Neural progenitor cell (in vitro differentiated cells): ENCODE data around the gene MYO1D. TPM values are rescaled to one million over a fixed set of nuclear protein-coding genes. Genes with fewer than 3 reads are reported as not detected.

Source experiments
- DNase-seq: peaks from one replicate; pipeline ENCODE4 v3.0.0-alpha.2; 2016; ENCODE audit warnings: low spot score
- H2AFZ ChIP-seq: fragments of 200-600 bp; sonication (generic); replicated peaks from 2 replicates; pipeline ENCODE4 v1.6.1; 2016; ENCODE audit warnings: antibody characterized with exemption
- H3F3A ChIP-seq: fragments of 200-600 bp; sonication (generic); 2 replicates; pipeline ENCODE4 v1.6.1; 2016; ENCODE audit warnings: antibody characterized with exemption, low read depth
- H3K27ac ChIP-seq: fragments of 200-600 bp; sonication (generic); 2 replicates; pipeline ENCODE4 v1.5.1; 2016; ENCODE audit warnings: mild to moderate bottlenecking
- H3K27me3 ChIP-seq: fragments of 200-600 bp; sonication (generic); 2 replicates; pipeline ENCODE4 v1.6.1; 2016; ENCODE audit warnings: mild to moderate bottlenecking, moderate library complexity
- H3K36me3 ChIP-seq: fragments of 200-600 bp; sonication (generic); 2 replicates; pipeline ENCODE4 v1.5.1; 2016
- H3K4me1 ChIP-seq: fragments of 200-600 bp; sonication (generic); 2 replicates; pipeline ENCODE4 v1.6.1; 2016; ENCODE audit warnings: mixed run types
- H3K4me2 ChIP-seq: fragments of 200-600 bp; sonication (generic); 2 replicates; pipeline ENCODE4 v1.6.1; 2016
- H3K4me3 ChIP-seq: fragments of 200-600 bp; sonication (generic); 2 replicates; pipeline ENCODE4 v1.5.1; 2016
- H3K79me2 ChIP-seq: fragments of 200-600 bp; sonication (generic); 2 replicates; pipeline ENCODE4 v1.6.1; 2016; ENCODE audit warnings: low read depth
- H3K9ac ChIP-seq: fragments of 200-600 bp; sonication (generic); 2 replicates; pipeline ENCODE4 v1.6.1; 2016
- H3K9me3 ChIP-seq: fragments of 200-600 bp; sonication (generic); 2 replicates; pipeline ENCODE4 v1.5.1; 2016; ENCODE audit warnings: low read depth
- H4K20me1 ChIP-seq: fragments of 200-600 bp; sonication (generic); 2 replicates; pipeline ENCODE4 v1.6.1; 2016; ENCODE audit warnings: low read depth
- H3K27ac Mint-ChIP-seq: 3 replicates; pipeline ENCODE4 v1.8.0; 2021; ENCODE audit warnings: mixed read lengths
- H3K27me3 Mint-ChIP-seq: 2 replicates; pipeline ENCODE4 v1.8.0; 2022; ENCODE audit warnings: low read depth, mild to moderate bottlenecking, inconsistent platforms, moderate library complexity, mixed read lengths; ENCODE audit not compliant: insufficient read depth
- H3K36me3 Mint-ChIP-seq: 3 replicates; pipeline ENCODE4 v1.8.0; 2021; ENCODE audit warnings: mixed read lengths
- H3K4me1 Mint-ChIP-seq: 3 replicates; pipeline ENCODE4 v1.8.0; 2021; ENCODE audit warnings: mixed read lengths
- H3K4me3 Mint-ChIP-seq: 3 replicates; pipeline ENCODE4 v1.8.0; 2021; ENCODE audit warnings: mild to moderate bottlenecking, moderate library complexity, mixed read lengths
- H3K9me3 Mint-ChIP-seq: 3 replicates; pipeline ENCODE4 v1.8.0; 2020; ENCODE audit warnings: mixed read lengths
- CTCF ChIP-seq: fragments of 200-600 bp; sonication (generic); IDR thresholded peaks from 2 replicates; pipeline ENCODE4 v1.5.1; 2017; ENCODE audit warnings: antibody characterized with exemption, mild to moderate bottlenecking
- EZH2 ChIP-seq: fragments of 200-600 bp; sonication (generic); IDR thresholded peaks from 2 replicates; pipeline ENCODE4 v1.6.1; 2017; ENCODE audit warnings: antibody characterized with exemption, mild to moderate bottlenecking, moderate library complexity
- EZH2phosphoT487 ChIP-seq: fragments of 200-600 bp; sonication (generic); IDR thresholded peaks from 2 replicates; pipeline ENCODE4 v1.6.1; 2017; ENCODE audit warnings: antibody characterized with exemption
- total RNA-seq: library from RNA; depleted of rRNA; stranded (reverse); fragments of >200 nt; gene quantifications from 2 replicates; pipeline ENCODE4 v1.2.3, GENCODE V29; 2015; ENCODE audit warnings: low replicate concordance

The MYO1D gene
- total RNA-seq, 1 donor from 2014 or later = 6.2 TPM

GRCh38 chr17:32575852-32576251 lies 301.1 kb downstream of the MYO1D start:
- Histone ChIP-seq H3K4me1 (no peaks in the 10 kb centered on the region), H3F3A (no peaks in the 10 kb centered on the region), H2AFZ (no peak overlapping the region), H4K20me1 (no peaks in the 10 kb centered on the region), H3K4me3 (no peak overlapping the region), H3K27ac (no peak overlapping the region), H3K9me3 (peaks cover 3% of the 10 kb centered on the region), H3K4me2 (no peak overlapping the region), H3K79me2 (no peaks in the 10 kb centered on the region), H3K9ac (no peak overlapping the region), H3K27me3 (no peaks in the 10 kb centered on the region), H3K36me3 (no peaks in the 10 kb centered on the region)
- TF ChIP-seq EZH2phosphoT487 = no peak
- TF ChIP-seq EZH2 = no peak
- TF ChIP-seq CTCF = no peak
- Mint-ChIP-seq H3K9me3 (peaks cover 2% of the 10 kb centered on the region), H3K36me3 (peaks cover 1% of the 10 kb centered on the region), H3K4me3 (no peak overlapping the region), H3K4me1 (no peaks in the 10 kb centered on the region), H3K27me3 (peaks cover 3% of the 10 kb centered on the region), H3K27ac (no peak overlapping the region)
- no peak for DNase-seq

DNA sequence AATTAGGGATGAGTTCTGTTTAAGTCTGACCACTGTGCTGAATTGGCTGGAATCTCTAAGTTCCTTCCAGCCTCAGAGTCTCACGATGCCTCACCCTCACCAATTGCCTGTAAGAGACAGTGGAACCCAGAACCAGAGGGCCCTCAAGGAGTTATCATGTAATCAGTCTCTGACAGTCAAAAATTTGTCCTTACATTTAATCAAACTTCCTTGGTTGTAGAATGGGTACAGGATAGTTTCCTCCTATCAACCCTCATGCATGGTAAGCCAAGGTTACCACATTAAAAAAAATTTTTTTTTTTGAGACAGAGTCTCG lies 306.9 kb downstream of the MYO1D start:
- H3K36me3 ChIP-seq = no peaks in the 10 kb centered on the region
- no peak overlapping the region for H3K27ac Mint-ChIP-seq
- H3K4me2 ChIP-seq = no peak overlapping the region

DNA sequence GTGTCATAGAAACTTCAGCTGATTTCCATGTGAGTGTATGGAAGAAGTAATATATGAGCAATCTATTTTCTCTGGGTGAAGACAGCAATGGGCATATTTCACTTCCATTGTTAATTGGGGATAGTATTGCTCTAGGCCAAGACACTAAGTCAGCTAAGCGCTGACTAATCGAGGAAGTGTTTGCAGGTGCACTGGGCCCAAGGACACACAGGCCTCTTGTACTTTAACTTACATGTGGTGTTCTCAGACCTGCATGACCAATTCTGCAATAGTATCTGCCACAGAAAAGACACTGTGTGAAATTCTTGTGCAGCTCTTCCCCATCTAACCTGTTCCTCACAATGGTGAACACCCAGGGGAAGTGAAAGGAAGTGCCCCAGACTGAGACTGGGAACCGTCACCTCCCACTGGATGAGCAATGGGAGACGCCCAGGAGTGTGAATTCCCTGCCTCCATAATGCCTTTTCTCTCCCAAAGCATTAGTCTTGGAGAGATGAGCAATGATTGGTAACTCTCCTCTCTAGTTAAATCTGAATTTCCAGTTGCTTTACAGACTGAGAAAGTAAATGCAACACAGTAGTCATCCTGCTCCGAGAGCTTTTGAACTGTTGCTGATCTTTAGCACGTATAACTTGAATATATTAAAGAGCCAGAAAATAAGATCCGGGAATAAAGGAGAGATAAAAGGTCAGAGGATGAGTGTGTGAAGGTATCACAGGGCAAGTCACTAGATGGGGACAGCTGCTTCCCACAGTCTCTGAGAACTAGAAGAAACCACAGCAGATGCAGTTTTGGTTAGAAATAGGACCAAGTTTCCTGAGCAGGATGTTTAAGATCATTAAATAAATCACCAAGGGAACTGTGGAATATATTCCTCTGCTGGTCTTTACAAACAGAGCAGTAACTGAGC lies 307.5 kb downstream of the MYO1D start:
- Histone ChIP-seq H3K4me3 (no peak overlapping the region), H3K9ac (no peak overlapping the region), H4K20me1 (no peaks in the 10 kb centered on the region), H3K27me3 (no peaks in the 10 kb centered on the region), H2AFZ (no peak overlapping the region), H3F3A (no peaks in the 10 kb centered on the region), H3K4me2 (no peak overlapping the region), H3K36me3 (no peaks in the 10 kb centered on the region), H3K27ac (no peak overlapping the region), H3K9me3 (no peaks in the 10 kb centered on the region), H3K4me1 (no peaks in the 10 kb centered on the region), H3K79me2 (no peaks in the 10 kb centered on the region)
- H3K27ac Mint-ChIP-seq = no peak overlapping the region
- DNase-seq = no peak
- no peaks in the 10 kb centered on the region for H3K36me3 Mint-ChIP-seq
- no peaks in the 10 kb centered on the region for H3K4me1 Mint-ChIP-seq
- TF ChIP-seq CTCF = no peak
- no peak for TF ChIP-seq EZH2
- no peak for TF ChIP-seq EZH2phosphoT487
- no peak overlapping the region for H3K4me3 Mint-ChIP-seq
- peaks cover 7% of the 10 kb centered on the region for H3K27me3 Mint-ChIP-seq
- no peaks in the 10 kb centered on the region for H3K9me3 Mint-ChIP-seq

More for the DNA sequence above, 306.9 kb downstream of the MYO1D start:
- Histone ChIP-seq H3K4me1 (no peaks in the 10 kb centered on the region), H3K79me2 (no peaks in the 10 kb centered on the region), H3K4me3 (no peak overlapping the region), H3K27me3 (no peaks in the 10 kb centered on the region), H3F3A (no peaks in the 10 kb centered on the region), H4K20me1 (no peaks in the 10 kb centered on the region), H3K9ac (no peak overlapping the region), H3K9me3 (no peaks in the 10 kb centered on the region), H2AFZ (no peak overlapping the region), H3K27ac (no peak overlapping the region)
- no peaks in the 10 kb centered on the region for H3K9me3 Mint-ChIP-seq
- no peak for DNase-seq
- H3K4me3 Mint-ChIP-seq = no peak overlapping the region
- no peaks in the 10 kb centered on the region for H3K36me3 Mint-ChIP-seq
- no peaks in the 10 kb centered on the region for H3K4me1 Mint-ChIP-seq
- no peak for TF ChIP-seq EZH2
- TF ChIP-seq EZH2phosphoT487 = no peak
- TF ChIP-seq CTCF = no peak
- peaks cover 6% of the 10 kb centered on the region for H3K27me3 Mint-ChIP-seq
